ENCODE results near the gene SLC30A4.

DNA sequence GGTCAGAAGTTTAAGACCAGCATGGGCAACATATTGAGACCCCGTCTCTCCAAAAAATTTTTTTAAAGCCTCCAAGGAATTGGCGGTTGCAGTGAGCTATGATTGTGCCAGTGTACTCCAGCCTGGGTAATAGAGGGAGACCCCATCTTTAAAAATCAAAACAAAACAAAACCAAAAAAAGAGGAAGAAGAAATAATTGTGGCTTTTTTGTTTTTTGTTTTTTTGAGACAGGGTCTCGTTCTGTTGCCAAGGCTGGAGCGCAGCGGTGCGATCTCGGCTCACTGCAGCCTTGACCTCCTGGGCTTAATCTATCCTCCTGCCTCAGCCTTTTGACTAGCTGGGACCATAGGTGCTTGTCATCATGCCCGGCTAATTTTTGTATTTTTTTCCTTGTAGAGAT, 4.5 kb upstream of the SLC30A4 start:
- TF ChIP-seq, protein P1, sequence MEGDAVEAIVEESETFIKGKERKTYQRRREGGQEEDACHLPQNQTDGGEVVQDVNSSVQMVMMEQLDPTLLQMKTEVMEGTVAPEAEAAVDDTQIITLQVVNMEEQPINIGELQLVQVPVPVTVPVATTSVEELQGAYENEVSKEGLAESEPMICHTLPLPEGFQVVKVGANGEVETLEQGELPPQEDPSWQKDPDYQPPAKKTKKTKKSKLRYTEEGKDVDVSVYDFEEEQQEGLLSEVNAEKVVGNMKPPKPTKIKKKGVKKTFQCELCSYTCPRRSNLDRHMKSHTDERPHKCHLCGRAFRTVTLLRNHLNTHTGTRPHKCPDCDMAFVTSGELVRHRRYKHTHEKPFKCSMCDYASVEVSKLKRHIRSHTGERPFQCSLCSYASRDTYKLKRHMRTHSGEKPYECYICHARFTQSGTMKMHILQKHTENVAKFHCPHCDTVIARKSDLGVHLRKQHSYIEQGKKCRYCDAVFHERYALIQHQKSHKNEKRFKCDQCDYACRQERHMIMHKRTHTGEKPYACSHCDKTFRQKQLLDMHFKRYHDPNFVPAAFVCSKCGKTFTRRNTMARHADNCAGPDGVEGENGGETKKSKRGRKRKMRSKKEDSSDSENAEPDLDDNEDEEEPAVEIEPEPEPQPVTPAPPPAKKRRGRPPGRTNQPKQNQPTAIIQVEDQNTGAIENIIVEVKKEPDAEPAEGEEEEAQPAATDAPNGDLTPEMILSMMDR (IDR thresholded peaks at IDR 0.05): no peak
- TF ChIP-seq EP300 (IDR thresholded peaks at IDR 0.05; ENCODE audit: low read depth) (no peak), POLR2AphosphoS5 (IDR thresholded peaks at IDR 0.05) (no peak)

Measured in transverse colon (tissue), 4 donors.